H1 (cell line): ENCODE data around the gene RASGEF1C. TPM values are rescaled to one million over a fixed set of nuclear protein-coding genes. Genes with fewer than 3 reads are reported as not detected.

Source experiments
- CHD2 ChIP-seq: IDR thresholded peaks from 2 replicates; pipeline ENCODE4 v1.6.1; 2012; ENCODE audit warnings: low read length, improper control_type of control experiment
- EZH2 ChIP-seq: fragments of 200-600 bp; sonication (generic); IDR thresholded peaks from 2 replicates; pipeline ENCODE4 v1.7.1; 2012; ENCODE audit warnings: low read depth, mild to moderate bottlenecking, moderate library complexity, low read length, inconsistent platforms; ENCODE audit not compliant: severe bottlenecking
- GTF2F1 ChIP-seq: IDR thresholded peaks from 2 replicates; pipeline ENCODE4 v1.6.1; 2012; ENCODE audit warnings: low read depth, low read length, improper control_type of control experiment, borderline replicate concordance
- SIN3A ChIP-seq, 2 experiments: IDR thresholded peaks in 1 of 2; conservative IDR thresholded peaks in 1 of 2; 2 replicates each; pipeline ENCODE4 v1.6.1; 2011 to 2012; ENCODE audit warnings: low read length in 2 of 2, improper control_type of control experiment in 1 of 2, low read depth in 1 of 2, mild to moderate bottlenecking in 1 of 2
- SP1 ChIP-seq: IDR thresholded peaks from 2 replicates; pipeline ENCODE4 v1.6.1; 2011; ENCODE audit warnings: low read depth, low read length
- SUZ12 ChIP-seq: fragments of 200-600 bp; sonication (generic); IDR thresholded peaks from 2 replicates; pipeline ENCODE4 v1.6.1; 2012; ENCODE audit warnings: mild to moderate bottlenecking, inconsistent platforms, low read length, moderate library complexity, mixed read lengths
- polyA plus RNA-seq, 7 experiments: library from polyadenylated mRNA; depleted of rRNA in 3 of 7; stranded (reverse) in 5 of 7; unstranded in 2 of 7; fragments of >200 nt in 5 of 7; fragments of 200-250 nt in 2 of 7; gene quantifications; 1 replicate in 5 of 7; 2 replicates in 1 of 7; 4 replicates in 1 of 7; pipeline versions ENCODE4 v1.2.1 to v1.2.3, GENCODE V29; 2011 to 2013; ENCODE audit warnings: missing spikeins in 2 of 7, mixed read lengths in 2 of 7
- total RNA-seq: library from RNA; stranded (reverse); fragmentation: NEBNext Ultra II Directional; extraction: Animal tissue kit (Norgen Biotek cat#: 25700); gene quantifications from 2 replicates; pipeline ENCODE4 v1.2.1, GENCODE V29; 2021
- TF ChIP-seq, protein P1 (sequence below): fragments of 300-600 bp; sonication (generic); IDR thresholded peaks from 2 replicates; pipeline ENCODE4 v1.7.1; 2012; ENCODE audit warnings: low read length, moderate library complexity, mild to moderate bottlenecking, inconsistent platforms; ENCODE audit not compliant: insufficient replicate concordance
- TF ChIP-seq, protein P2 (sequence below): IDR thresholded peaks from 2 replicates; pipeline ENCODE4 v1.6.1; 2011; ENCODE audit warnings: low read depth, mild to moderate bottlenecking, low read length; ENCODE audit not compliant: insufficient read depth

RASGEF1C gene
- total and polyA plus RNA-seq, 2 of the 8 experiments (the other 6 are each of a cell fraction or from before 2014, with no cell fraction given), result 0.26 to 0.61 TPM

DNA sequence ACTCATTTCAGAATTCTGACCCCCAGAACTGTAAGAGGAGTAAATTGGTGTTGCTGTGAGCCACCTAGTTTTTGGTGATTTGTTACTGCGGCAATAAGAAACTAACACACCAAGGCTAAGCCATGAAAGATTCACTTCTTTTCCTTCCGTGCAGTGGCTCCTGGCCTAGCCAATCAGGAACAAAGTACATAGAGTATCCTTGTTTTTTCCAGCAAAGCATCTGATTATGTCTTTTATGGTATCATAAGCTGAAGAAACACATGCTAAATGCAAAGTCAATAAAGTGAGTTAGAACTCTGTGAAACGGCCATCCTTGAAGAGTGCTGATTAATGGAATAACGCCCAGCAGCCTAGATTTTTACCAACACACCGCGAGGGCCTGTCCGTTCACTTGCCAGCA lies 148.8 kb downstream of the RASGEF1C start (continued):
- TF ChIP-seq, protein P1, sequence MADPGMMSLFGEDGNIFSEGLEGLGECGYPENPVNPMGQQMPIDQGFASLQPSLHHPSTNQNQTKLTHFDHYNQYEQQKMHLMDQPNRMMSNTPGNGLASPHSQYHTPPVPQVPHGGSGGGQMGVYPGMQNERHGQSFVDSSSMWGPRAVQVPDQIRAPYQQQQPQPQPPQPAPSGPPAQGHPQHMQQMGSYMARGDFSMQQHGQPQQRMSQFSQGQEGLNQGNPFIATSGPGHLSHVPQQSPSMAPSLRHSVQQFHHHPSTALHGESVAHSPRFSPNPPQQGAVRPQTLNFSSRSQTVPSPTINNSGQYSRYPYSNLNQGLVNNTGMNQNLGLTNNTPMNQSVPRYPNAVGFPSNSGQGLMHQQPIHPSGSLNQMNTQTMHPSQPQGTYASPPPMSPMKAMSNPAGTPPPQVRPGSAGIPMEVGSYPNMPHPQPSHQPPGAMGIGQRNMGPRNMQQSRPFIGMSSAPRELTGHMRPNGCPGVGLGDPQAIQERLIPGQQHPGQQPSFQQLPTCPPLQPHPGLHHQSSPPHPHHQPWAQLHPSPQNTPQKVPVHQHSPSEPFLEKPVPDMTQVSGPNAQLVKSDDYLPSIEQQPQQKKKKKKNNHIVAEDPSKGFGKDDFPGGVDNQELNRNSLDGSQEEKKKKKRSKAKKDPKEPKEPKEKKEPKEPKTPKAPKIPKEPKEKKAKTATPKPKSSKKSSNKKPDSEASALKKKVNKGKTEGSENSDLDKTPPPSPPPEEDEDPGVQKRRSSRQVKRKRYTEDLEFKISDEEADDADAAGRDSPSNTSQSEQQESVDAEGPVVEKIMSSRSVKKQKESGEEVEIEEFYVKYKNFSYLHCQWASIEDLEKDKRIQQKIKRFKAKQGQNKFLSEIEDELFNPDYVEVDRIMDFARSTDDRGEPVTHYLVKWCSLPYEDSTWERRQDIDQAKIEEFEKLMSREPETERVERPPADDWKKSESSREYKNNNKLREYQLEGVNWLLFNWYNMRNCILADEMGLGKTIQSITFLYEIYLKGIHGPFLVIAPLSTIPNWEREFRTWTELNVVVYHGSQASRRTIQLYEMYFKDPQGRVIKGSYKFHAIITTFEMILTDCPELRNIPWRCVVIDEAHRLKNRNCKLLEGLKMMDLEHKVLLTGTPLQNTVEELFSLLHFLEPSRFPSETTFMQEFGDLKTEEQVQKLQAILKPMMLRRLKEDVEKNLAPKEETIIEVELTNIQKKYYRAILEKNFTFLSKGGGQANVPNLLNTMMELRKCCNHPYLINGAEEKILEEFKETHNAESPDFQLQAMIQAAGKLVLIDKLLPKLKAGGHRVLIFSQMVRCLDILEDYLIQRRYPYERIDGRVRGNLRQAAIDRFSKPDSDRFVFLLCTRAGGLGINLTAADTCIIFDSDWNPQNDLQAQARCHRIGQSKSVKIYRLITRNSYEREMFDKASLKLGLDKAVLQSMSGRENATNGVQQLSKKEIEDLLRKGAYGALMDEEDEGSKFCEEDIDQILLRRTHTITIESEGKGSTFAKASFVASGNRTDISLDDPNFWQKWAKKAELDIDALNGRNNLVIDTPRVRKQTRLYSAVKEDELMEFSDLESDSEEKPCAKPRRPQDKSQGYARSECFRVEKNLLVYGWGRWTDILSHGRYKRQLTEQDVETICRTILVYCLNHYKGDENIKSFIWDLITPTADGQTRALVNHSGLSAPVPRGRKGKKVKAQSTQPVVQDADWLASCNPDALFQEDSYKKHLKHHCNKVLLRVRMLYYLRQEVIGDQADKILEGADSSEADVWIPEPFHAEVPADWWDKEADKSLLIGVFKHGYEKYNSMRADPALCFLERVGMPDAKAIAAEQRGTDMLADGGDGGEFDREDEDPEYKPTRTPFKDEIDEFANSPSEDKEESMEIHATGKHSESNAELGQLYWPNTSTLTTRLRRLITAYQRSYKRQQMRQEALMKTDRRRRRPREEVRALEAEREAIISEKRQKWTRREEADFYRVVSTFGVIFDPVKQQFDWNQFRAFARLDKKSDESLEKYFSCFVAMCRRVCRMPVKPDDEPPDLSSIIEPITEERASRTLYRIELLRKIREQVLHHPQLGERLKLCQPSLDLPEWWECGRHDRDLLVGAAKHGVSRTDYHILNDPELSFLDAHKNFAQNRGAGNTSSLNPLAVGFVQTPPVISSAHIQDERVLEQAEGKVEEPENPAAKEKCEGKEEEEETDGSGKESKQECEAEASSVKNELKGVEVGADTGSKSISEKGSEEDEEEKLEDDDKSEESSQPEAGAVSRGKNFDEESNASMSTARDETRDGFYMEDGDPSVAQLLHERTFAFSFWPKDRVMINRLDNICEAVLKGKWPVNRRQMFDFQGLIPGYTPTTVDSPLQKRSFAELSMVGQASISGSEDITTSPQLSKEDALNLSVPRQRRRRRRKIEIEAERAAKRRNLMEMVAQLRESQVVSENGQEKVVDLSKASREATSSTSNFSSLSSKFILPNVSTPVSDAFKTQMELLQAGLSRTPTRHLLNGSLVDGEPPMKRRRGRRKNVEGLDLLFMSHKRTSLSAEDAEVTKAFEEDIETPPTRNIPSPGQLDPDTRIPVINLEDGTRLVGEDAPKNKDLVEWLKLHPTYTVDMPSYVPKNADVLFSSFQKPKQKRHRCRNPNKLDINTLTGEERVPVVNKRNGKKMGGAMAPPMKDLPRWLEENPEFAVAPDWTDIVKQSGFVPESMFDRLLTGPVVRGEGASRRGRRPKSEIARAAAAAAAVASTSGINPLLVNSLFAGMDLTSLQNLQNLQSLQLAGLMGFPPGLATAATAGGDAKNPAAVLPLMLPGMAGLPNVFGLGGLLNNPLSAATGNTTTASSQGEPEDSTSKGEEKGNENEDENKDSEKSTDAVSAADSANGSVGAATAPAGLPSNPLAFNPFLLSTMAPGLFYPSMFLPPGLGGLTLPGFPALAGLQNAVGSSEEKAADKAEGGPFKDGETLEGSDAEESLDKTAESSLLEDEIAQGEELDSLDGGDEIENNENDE, result no peak
- no peak for TF ChIP-seq GTF2F1
- TF ChIP-seq SIN3A (conservative IDR thresholded peaks at IDR 0.05 in 1 of 2, IDR thresholded peaks at IDR 0.05 in 1 of 2; ENCODE audit: low read depth in 1 of 2, low read length in 2 of 2), result no peak
- TF ChIP-seq EZH2, result no peak
- no peak for TF ChIP-seq CHD2
- TF ChIP-seq, protein P2, sequence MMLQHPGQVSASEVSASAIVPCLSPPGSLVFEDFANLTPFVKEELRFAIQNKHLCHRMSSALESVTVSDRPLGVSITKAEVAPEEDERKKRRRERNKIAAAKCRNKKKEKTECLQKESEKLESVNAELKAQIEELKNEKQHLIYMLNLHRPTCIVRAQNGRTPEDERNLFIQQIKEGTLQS, result no peak
- TF ChIP-seq SUZ12, result no peak
- TF ChIP-seq SP1, result no peak
